Esophagus squamous epithelium (tissue), 5 donors: ENCODE results near the gene PTPRN. TPM values are rescaled to one million over a fixed set of nuclear protein-coding genes. Genes with fewer than 3 reads are reported as not detected.

ENCODE experiments used
- DNase-seq: peaks from one replicate; lab custom pipeline; 2025; lab: John Stamatoyannopoulos, UW
- H3K27ac ChIP-seq, 4 donors: fragments of 200-600 bp; sonication (generic); one replicate each; pipeline ENCODE4 v1.5.1; 2016 to 2019; ENCODE audit warnings: mild to moderate bottlenecking in 1 of 4
- H3K27me3 ChIP-seq, 4 donors: fragments of 200-600 bp; sonication (generic); 1 replicate in 3 of 4; 2 replicates in 1 of 4; pipeline versions ENCODE4 v1.5.1 to v1.6.0; 2017 to 2021; ENCODE audit warnings: antibody characterized with exemption in 1 of 4
- H3K36me3 ChIP-seq, 3 donors: fragments of 200-600 bp; sonication (generic); one replicate each; pipeline ENCODE4 v1.5.1; 2016 to 2019
- H3K4me1 ChIP-seq, 3 donors: fragments of 200-600 bp; sonication (generic); one replicate each; pipeline ENCODE4 v1.5.1; 2017 to 2019
- H3K4me3 ChIP-seq, 4 donors: fragments of 200-600 bp; sonication (generic); 1 replicate in 3 of 4; 2 replicates in 1 of 4; pipeline ENCODE4 v1.5.1; 2016 to 2019; ENCODE audit warnings: mild to moderate bottlenecking in 2 of 4, moderate library complexity in 1 of 4
- H3K9me3 ChIP-seq, 3 donors: fragments of 200-600 bp; sonication (generic); one replicate each; pipeline ENCODE4 v1.5.1; 2016 to 2019
- CTCF ChIP-seq, 6 experiments: fragments of 450-650 bp in 4 of 6; fragments of 200-600 bp in 2 of 6; sonication (generic) in 2 of 6; IDR thresholded peaks; one replicate each; pipeline ENCODE4 v1.5.1; 2016 to 2019; ENCODE audit warnings: antibody characterized with exemption in 6 of 6, mild to moderate bottlenecking in 4 of 6, moderate library complexity in 4 of 6
- POLR2A ChIP-seq, 4 donors: fragments of 450-650 bp; IDR thresholded peaks; one replicate each; pipeline ENCODE4 v1.6.1; 2017; ENCODE audit warnings: antibody characterized with exemption in 4 of 4, mild to moderate bottlenecking in 4 of 4, moderate library complexity in 3 of 4
- WGBS, 2 donors: methylation state at CpG; one replicate each; pipeline ENCODE4 v1.1.5; 2018; 5-methylcytosine and 5-hydroxymethylcytosine counted together
- intact Hi-C: fragments of 100-400 bp; cut with DNase I; formaldehyde crosslinking; loops from one replicate; pipeline ENCODE4 v1.15.0; 2022
- total RNA-seq, 4 donors: library from RNA; depleted of rRNA; stranded (reverse); fragments of >200 nt; gene quantifications; one replicate each; pipeline ENCODE4 v1.1.0, GENCODE V29; 2016
- donor health status: DM: yes; HTN: yes; CAD: no.

The PTPRN gene
- total RNA-seq, 4 donors from 2014 or later: not detected

- intact Hi-C loops: no loop called here
- WGBS, 2 donors: 20% methylated on average over 5 of the region's 12 CpGs; no CpG with 5 or more reads in 1 of the 2 donors
Measured at GRCh38 chr2:219286436-219287115, 22.6 kb downstream of the PTPRN start.

GRCh38 chr2:219285894-219286425 is 23.2 kb downstream of the PTPRN start:
- intact Hi-C loops: no loop called here
- Histone ChIP-seq H3K4me1 (peaks cover 27 to 80% (median 44%) of the 10 kb centered on the region in 3 donors), H3K27me3 (no peaks in the 10 kb centered on the region), H3K27ac (peak overlapping the region; percentile 66 to 86 (median 82)), H3K9me3 (no peaks in the 10 kb centered on the region), H3K4me3 (peak overlapping the region in 2 of 4 donors; percentile 12 to 30), H3K36me3 (peaks cover 0 to 49% (median 6%) of the 10 kb centered on the region in 3 donors)
- no peak for DNase-seq
- WGBS, 2 donors: 20 to 50% methylated on average over 2 to 9 of the region's 17 CpGs
- TF ChIP-seq CTCF (IDR thresholded peaks at IDR 0.05): no peak
- TF ChIP-seq POLR2A (IDR thresholded peaks at IDR 0.05): no peak

More at GRCh38 chr2:219286436-219287115, 22.6 kb downstream of the PTPRN start:
- DNase-seq: no peak
- Histone ChIP-seq H3K4me1 (peaks cover 27 to 78% (median 44%) of the 10 kb centered on the region in 3 donors), H3K27me3 (no peaks in the 10 kb centered on the region), H3K27ac (peak overlapping the region; percentile 66 to 86 (median 82)), H3K4me3 (peak overlapping the region in 2 of 4 donors; percentile 12 to 21), H3K36me3 (peaks cover 0 to 43% (median 6%) of the 10 kb centered on the region in 3 donors), H3K9me3 (no peaks in the 10 kb centered on the region)
- TF ChIP-seq CTCF (IDR thresholded peaks at IDR 0.05): no peak
- no peak for TF ChIP-seq POLR2A (IDR thresholded peaks at IDR 0.05)

- Histone ChIP-seq H3K9me3 (no peaks in the 10 kb centered on the region), H3K4me3 (peak overlapping the region in 1 of 4 donors; percentile 30), H3K27me3 (no peaks in the 10 kb centered on the region), H3K36me3 (peaks cover 0 to 55% (median 6%) of the 10 kb centered on the region in 3 donors), H3K4me1 (peaks cover 31 to 86% (median 46%) of the 10 kb centered on the region in 3 donors), H3K27ac (peak overlapping the region; percentile 66 to 86 (median 82))
- WGBS, 2 donors: 86 to 92% methylated on average over 7 to 8 of the region's 12 CpGs
- no peak for DNase-seq
- intact Hi-C loops: no loop called here
- TF ChIP-seq POLR2A (IDR thresholded peaks at IDR 0.05): no peak
- no peak for TF ChIP-seq CTCF (IDR thresholded peaks at IDR 0.05)
Measured at GRCh38 chr2:219285373-219285735, 23.8 kb downstream of the PTPRN start.

GRCh38 chr2:219284501-219285372 is 24.5 kb downstream of the PTPRN start:
- Histone ChIP-seq H3K27me3 (no peaks in the 10 kb centered on the region), H3K9me3 (no peaks in the 10 kb centered on the region), H3K4me1 (peaks cover 34 to 86% (median 45%) of the 10 kb centered on the region in 3 donors), H3K27ac (peak overlapping the region; percentile 66 to 86 (median 82)), H3K4me3 (no peak overlapping the region), H3K36me3 (peaks cover 0 to 57% (median 6%) of the 10 kb centered on the region in 3 donors)
- WGBS, 2 donors: 69 to 87% methylated on average over 5 to 7 of the region's 16 CpGs
- intact Hi-C loops: no loop called here
- TF ChIP-seq POLR2A (IDR thresholded peaks at IDR 0.05): no peak
- no peak for TF ChIP-seq CTCF (IDR thresholded peaks at IDR 0.05)
- DNase-seq: no peak
